Activated CD8-positive, alpha-beta T cell treated with anti-CD3 and anti-CD28 coated beads for 36 hours (primary cell): ENCODE measurements around the gene SPECC1. TPM values are rescaled to one million over a fixed set of nuclear protein-coding genes. Genes with fewer than 3 reads are reported as not detected.
A peak's percentile ranks its signal among the peaks of the same experiment; 100 is the strongest.
"Not testable (repeated sequence)": the region's sequence is repeated elsewhere in the genome, so short reads cannot be mapped to it uniquely, and the experiment has no call there.

Experiments used
- ATAC-seq: fragments of 200-7000 bp; cut with Tn5 transposase; one replicate; pipeline ENCODE4 v1.10.0; 2021; ENCODE audit warnings: mild to moderate bottlenecking, moderate library complexity
- CTCF ChIA-PET: fragments of 350-600 bp; sonication (Branson Sonifier 250); formaldehyde crosslinking; loops from one replicate; lab custom pipeline; 2021; ENCODE audit warnings: antibody characterized with exemption; lab: Charles Lee
- POLR2A ChIA-PET: fragments of 350-600 bp; sonication (Branson Sonifier 250); formaldehyde crosslinking; loops from one replicate; lab custom pipeline; 2021; ENCODE audit warnings: antibody characterized with exemption; lab: Charles Lee
- DNase-seq: peaks from one replicate; pipeline ENCODE4 v3.0.0-alpha.2; 2020
- H3K27ac Mint-ChIP-seq: one replicate; pipeline ENCODE4 v1.8.0; 2021; ENCODE audit warnings: mild to moderate bottlenecking, mixed read lengths
- H3K27me3 Mint-ChIP-seq: one replicate; pipeline ENCODE4 v1.8.0; 2021; ENCODE audit warnings: mixed read lengths
- H3K36me3 Mint-ChIP-seq: one replicate; pipeline ENCODE4 v1.8.0; 2021; ENCODE audit warnings: low read depth, mixed read lengths
- H3K4me1 Mint-ChIP-seq: one replicate; pipeline ENCODE4 v1.8.0; 2021; ENCODE audit warnings: low read depth, mixed read lengths
- H3K4me3 Mint-ChIP-seq: one replicate; pipeline ENCODE4 v1.8.0; 2021; ENCODE audit warnings: mild to moderate bottlenecking, moderate library complexity, mixed read lengths
- H3K9me3 Mint-ChIP-seq: one replicate; pipeline ENCODE4 v1.8.0; 2021; ENCODE audit warnings: mixed read lengths
- CTCF ChIP-seq: fragments of 200-600 bp; IDR thresholded peaks from one replicate; pipeline ENCODE4 v1.8.0; 2022; ENCODE audit warnings: antibody characterized with exemption, mild to moderate bottlenecking
- intact Hi-C: fragments of 100-400 bp; cut with micrococcal nuclease; formaldehyde crosslinking; loops from one replicate; pipeline ENCODE4 v1.10.0; 2022
- total RNA-seq, 2 experiments: library from RNA; stranded (reverse); gene quantifications; one replicate each; pipeline ENCODE4 v1.2.3, GENCODE V29; 2021

Gene SPECC1
- total RNA-seq, 2 experiments from 2014 or later: 9.9 to 10.3 TPM

GRCh38 chr17:20315311-20315710 lies 306.2 kb downstream of the SPECC1 start:
- intact Hi-C loops: loop anchor here (5.0 to 10.0 kb wide), 2 partner anchors 88 to 191 kb away; no protein-coding TSS in a partner anchor
- ATAC-seq: no peak
- H3K27ac Mint-ChIP-seq: no peak overlapping the region
- POLR2A ChIA-PET: no interaction called here
- no peaks in the 10 kb centered on the region for H3K9me3 Mint-ChIP-seq
- no peak for DNase-seq
- CTCF ChIA-PET: interaction anchor here (1.0 to 1.8 kb wide), 3 partner anchors 88 to 307 kb away, joined by 4 to 7 read pairs (median 4); no protein-coding TSS in a partner anchor
- no peaks in the 10 kb centered on the region for H3K4me1 Mint-ChIP-seq
- no peaks in the 10 kb centered on the region for H3K27me3 Mint-ChIP-seq
- no peak for TF ChIP-seq CTCF
- no peaks in the 10 kb centered on the region for H3K36me3 Mint-ChIP-seq
- no peak overlapping the region for H3K4me3 Mint-ChIP-seq

DNA sequence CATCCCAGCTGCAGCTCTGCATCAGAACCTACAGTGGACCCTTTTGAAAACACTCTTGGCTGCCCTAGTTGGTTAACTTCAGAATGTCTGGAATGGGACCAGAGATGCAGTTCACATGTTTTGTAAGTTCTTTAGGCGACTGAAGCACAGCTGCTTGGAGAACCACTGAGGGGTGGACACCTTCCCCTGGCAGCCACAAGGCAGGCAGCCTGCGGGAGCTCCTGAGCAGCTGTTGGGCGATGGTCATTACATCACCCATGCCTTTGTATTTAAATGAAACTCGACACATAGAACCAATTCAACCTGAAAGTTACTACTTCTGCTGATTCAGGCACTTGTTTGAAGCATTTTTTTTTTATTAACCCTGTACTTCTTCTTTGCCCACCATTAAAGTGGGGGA lies 306.7 kb downstream of the SPECC1 start:
- ChIA-PET CTCF (interaction anchor here (0.8 to 3.4 kb wide), 4 partner anchors 89 to 307 kb away, joined by 3 to 21 read pairs (median 4); no protein-coding TSS in a partner anchor), POLR2A (interaction anchor here (1.1 kb wide), 1 partner anchor 41 kb away, joined by 3 read pairs; no protein-coding TSS in a partner anchor)
- DNase-seq (no peak), ATAC-seq (no peak)
- TF ChIP-seq CTCF: no peak
- intact Hi-C loops: loop anchor here (5.0 to 10.0 kb wide), 2 partner anchors 89 to 191 kb away; no protein-coding TSS in a partner anchor
- no peak overlapping the region for H3K27ac Mint-ChIP-seq
- H3K4me3 Mint-ChIP-seq: no peak overlapping the region
- H3K27me3 Mint-ChIP-seq: no peaks in the 10 kb centered on the region
- no peaks in the 10 kb centered on the region for H3K36me3 Mint-ChIP-seq
- H3K9me3 Mint-ChIP-seq: no peaks in the 10 kb centered on the region
- no peaks in the 10 kb centered on the region for H3K4me1 Mint-ChIP-seq

DNA sequence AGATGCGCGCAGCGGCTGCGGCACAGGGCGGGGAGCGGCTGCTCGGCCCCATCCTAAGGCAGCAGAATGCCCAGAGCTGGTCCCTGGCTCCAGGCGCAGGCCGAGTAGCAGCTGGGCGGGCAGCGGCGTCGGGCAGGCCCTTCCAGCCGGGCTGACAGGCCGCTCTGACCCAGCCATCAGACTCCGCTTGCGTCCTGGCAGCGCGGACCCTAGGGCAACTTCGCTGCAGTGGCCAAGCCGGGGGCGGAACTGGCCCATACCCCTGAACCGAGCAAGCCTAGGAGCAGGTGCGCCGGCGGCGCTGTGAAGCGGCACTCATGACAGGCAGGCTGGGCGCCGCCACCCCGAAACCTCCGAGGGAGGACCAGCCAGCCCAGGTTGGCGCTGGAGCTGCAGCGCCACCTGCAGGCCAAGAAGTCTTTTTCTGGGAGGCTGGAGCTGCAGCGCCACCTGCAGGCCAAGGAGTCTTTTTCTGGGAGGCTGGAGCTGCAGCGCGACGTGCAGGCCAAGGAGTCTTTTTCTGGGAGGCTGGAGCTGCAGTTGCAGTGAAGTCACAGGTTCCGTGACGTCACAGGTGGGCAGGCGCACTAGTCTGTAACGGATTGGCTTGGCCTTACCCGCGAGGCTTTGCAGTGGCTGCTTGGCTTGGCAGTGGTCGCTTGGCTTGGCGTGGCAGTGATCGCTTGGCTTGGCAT lies 311.5 kb downstream of the SPECC1 start:
- H3K9me3 Mint-ChIP-seq, H3K27me3 Mint-ChIP-seq, H3K4me1 Mint-ChIP-seq, H3K36me3 Mint-ChIP-seq, intact Hi-C loops, POLR2A ChIA-PET: not testable (repeated sequence)
- DNase-seq (peak; percentile 86), ATAC-seq (peak; percentile 93)
- H3K27ac Mint-ChIP-seq: peak overlapping the region; percentile 70
- H3K4me3 Mint-ChIP-seq: peak overlapping the region; percentile 49
- CTCF ChIA-PET: interaction anchor here (0.7 to 2.1 kb wide), 14 partner anchors 14 to 332 kb away, joined by 3 to 44 read pairs (median 3); no protein-coding TSS in a partner anchor
- peak; percentile 97 for TF ChIP-seq CTCF

DNA sequence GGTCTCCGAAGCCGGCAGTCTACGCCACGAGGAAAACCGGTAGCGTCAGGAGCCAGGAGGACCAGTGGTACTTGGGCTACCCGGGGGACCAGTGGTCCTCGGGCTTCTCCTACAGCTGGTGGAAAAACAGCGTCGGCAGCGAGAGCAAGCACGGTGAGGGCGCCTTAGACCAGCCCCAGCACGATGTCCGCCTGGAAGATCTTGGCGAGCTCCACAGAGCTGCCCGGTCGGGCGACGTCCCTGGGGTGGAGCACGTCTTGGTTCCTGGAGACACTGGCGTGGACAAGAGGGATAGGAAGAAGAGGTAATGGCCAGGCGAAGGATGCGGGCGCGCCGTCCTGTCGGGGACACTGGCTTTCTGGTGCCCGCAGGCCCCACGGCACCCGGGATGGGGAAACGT lies 312.2 kb downstream of the SPECC1 start:
- H3K4me1 Mint-ChIP-seq, ATAC-seq, H3K9me3 Mint-ChIP-seq, H3K36me3 Mint-ChIP-seq, H3K27ac Mint-ChIP-seq, H3K4me3 Mint-ChIP-seq, intact Hi-C loops, H3K27me3 Mint-ChIP-seq, DNase-seq, POLR2A ChIA-PET: not testable (repeated sequence)
- CTCF ChIA-PET: interaction anchor here (0.7 to 2.1 kb wide), 14 partner anchors 15 to 332 kb away, joined by 3 to 44 read pairs (median 3); no protein-coding TSS in a partner anchor

GRCh38 chr17:20327739-20328138 lies 318.6 kb downstream of the SPECC1 start:
- DNase-seq, intact Hi-C loops, H3K4me3 Mint-ChIP-seq, H3K4me1 Mint-ChIP-seq, H3K27ac Mint-ChIP-seq, H3K36me3 Mint-ChIP-seq, POLR2A ChIA-PET, H3K27me3 Mint-ChIP-seq, CTCF ChIA-PET, ATAC-seq, H3K9me3 Mint-ChIP-seq: not testable (repeated sequence)

GRCh38 chr17:20351405-20351804 lies 342.2 kb downstream of the SPECC1 start:
- CTCF ChIA-PET, H3K27me3 Mint-ChIP-seq, ATAC-seq, DNase-seq, H3K9me3 Mint-ChIP-seq, intact Hi-C loops, H3K27ac Mint-ChIP-seq, POLR2A ChIA-PET, H3K4me1 Mint-ChIP-seq, H3K4me3 Mint-ChIP-seq, H3K36me3 Mint-ChIP-seq: not testable (repeated sequence)

- CTCF ChIA-PET: not testable (repeated sequence)
Observed at GRCh38 chr17:20352567-20352966, 343.4 kb downstream of the SPECC1 start.

DNA sequence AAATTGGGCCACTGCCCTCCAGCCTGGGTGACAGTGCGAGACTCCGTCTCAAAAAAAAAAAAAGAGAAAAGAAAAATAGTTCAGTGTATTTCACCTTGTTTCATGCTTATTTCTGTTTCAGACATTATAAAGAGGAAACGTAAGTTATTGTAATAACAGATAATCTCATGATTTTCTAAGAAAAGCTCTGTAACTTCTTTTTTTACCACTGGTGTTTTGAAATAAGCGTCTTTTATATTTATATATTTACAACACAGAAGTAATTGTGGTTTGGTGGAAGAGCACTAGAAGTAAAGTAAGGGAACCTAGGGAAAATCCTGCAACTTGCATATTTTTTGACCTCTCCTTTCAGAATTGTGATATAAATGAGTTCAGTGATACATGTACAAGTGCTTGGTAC lies 354.7 kb downstream of the SPECC1 start:
- DNase-seq, H3K27me3 Mint-ChIP-seq, H3K27ac Mint-ChIP-seq, H3K36me3 Mint-ChIP-seq, POLR2A ChIA-PET, H3K9me3 Mint-ChIP-seq, H3K4me1 Mint-ChIP-seq, intact Hi-C loops, ATAC-seq, CTCF ChIA-PET, H3K4me3 Mint-ChIP-seq: not testable (repeated sequence)

More at GRCh38 chr17:20352567-20352966, 343.4 kb downstream of the SPECC1 start:
- intact Hi-C loops, DNase-seq, ATAC-seq, H3K27ac Mint-ChIP-seq, H3K4me1 Mint-ChIP-seq, H3K36me3 Mint-ChIP-seq, H3K4me3 Mint-ChIP-seq, H3K27me3 Mint-ChIP-seq, POLR2A ChIA-PET, H3K9me3 Mint-ChIP-seq: not testable (repeated sequence)
